Stimulated activated naive CD8-positive, alpha-beta T cell treated with anti-CD3 and anti-CD28 coated beads, Interleukin-15, amount 100 ng/mL, for 72 hours (primary cell): ENCODE measurements around the gene MSMB.
"Not testable (repeated sequence)": the region's sequence is repeated elsewhere in the genome, so short reads cannot be mapped to it uniquely, and the experiment has no call there.

ENCODE experiments used
- ATAC-seq: fragments of 150-1000 bp; cut with Tn5 transposase; 2 replicates; pipeline ENCODE4 v1.10.0; 2021; ENCODE audit warnings: mild to moderate bottlenecking, moderate library complexity
- DNase-seq, 2 donors: peaks; one replicate each; pipeline ENCODE4 v3.0.0; 2021 to 2022
- H3K27ac Mint-ChIP-seq, 2 donors: one replicate each; pipeline ENCODE4 v1.8.0; 2022; ENCODE audit warnings: mild to moderate bottlenecking in 2 of 2, mixed read lengths in 2 of 2, moderate library complexity in 2 of 2
- H3K27me3 Mint-ChIP-seq: one replicate; pipeline ENCODE4 v1.8.0; 2022; ENCODE audit warnings: mixed read lengths
- H3K4me1 Mint-ChIP-seq: one replicate; pipeline ENCODE4 v1.8.0; 2022; ENCODE audit warnings: mild to moderate bottlenecking, mixed read lengths
- H3K4me3 Mint-ChIP-seq, 2 donors: one replicate each; pipeline ENCODE4 v1.8.0; 2022; ENCODE audit warnings: mild to moderate bottlenecking in 2 of 2, mixed read lengths in 2 of 2, moderate library complexity in 1 of 2
- H3K9me3 Mint-ChIP-seq, 2 donors: one replicate each; pipeline ENCODE4 v1.8.0; 2022; ENCODE audit warnings: mixed read lengths in 2 of 2

MSMB gene, protein sequence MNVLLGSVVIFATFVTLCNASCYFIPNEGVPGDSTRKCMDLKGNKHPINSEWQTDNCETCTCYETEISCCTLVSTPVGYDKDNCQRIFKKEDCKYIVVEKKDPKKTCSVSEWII

DNA sequence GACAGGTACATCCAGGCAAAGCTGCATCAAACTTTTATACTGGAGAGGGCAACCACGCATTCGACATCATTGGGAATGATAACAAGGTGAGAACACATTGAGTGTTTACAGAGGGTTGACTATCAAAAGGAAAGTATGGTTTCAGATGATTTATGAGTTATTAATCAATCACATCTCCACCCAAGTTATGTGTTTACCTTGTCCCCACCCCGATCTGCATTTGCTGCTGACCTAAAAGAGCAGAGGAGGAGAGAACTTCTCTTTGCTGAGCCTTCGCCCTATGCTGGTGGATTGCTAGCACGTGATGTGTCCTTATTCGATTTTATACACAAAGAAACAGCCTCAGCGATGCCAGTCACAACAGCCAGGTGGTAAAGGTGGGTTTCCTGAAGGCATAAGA is at the start of gene MSMB:
Gene MSMB (minus strand): TSS at position 9 of the 400 bp plus-strand sequence. CDS start 32 bp downstream, outside the sequence.
- Mint-ChIP-seq H3K27ac (no peak within 1 kb of the TSS), H3K27me3 (no peaks in the 10 kb centered on the region), H3K4me3 (no peak within 1 kb of the TSS), H3K9me3 (no peaks in the 10 kb centered on the region), H3K4me1 (no peaks in the 10 kb centered on the region)
- ATAC-seq: no peak
- no peak for DNase-seq

DNA sequence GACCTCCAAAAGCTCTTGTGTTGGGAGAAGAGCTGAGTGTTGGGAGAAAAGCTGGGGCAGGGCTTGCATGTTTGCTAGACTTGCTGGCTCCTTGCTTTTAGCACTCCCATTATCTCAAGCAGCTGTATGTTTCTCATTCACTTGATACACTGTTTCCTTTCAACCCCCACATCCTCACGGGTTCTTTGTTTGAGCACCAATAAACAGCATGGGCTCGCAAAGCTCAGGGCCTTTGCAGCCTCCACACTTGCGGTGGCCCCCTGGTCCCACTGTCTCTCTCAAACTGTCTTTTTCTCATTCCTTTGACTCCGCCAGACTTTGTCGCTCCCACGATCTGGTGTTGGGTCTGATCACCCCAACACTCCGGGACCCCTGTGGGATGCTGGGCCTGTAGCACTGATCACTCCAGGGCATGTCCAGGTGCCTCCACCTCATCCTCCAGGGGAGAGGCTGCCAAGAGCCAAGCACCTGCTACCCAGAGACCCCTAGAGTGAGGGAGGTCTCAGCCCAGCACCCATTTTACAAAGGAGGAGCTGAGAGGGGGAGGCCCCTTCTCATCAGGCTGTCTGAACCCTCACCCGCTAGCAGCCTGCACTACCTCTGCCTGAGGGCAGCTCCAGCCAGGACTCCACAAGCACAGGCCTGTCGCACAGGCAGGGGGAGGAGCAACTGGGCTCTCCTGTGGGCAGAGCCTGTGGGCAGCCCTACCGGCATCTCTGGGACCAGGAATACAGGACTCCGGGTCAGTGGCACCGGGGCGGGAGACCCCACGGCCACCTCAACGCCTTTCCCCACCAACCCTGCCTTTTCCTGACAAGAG is 49.1 kb upstream of the MSMB start:
- H3K27ac Mint-ChIP-seq: peak overlapping the region; percentile 70 to 92
- ATAC-seq: peak; percentile 16

DNA sequence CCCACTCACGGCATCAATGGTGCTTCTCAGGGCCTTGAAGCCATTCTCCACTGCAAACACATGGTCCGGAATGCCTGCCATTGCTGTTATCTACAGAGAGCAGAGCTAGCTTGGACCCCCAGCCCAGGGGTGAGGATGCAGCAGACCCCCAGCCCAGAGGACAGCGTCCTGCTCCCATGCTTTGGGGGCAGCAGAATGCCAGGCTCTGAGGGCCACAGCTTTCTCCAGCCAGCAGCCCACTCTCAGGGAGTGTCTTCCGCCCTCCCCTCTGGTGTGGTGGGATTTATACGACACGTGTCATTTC is 48.1 kb upstream of the MSMB start:
- Mint-ChIP-seq H3K4me3 (peak overlapping the region in 1 of 2 donors; percentile 21), H3K27me3 (no peaks in the 10 kb centered on the region), H3K4me1 (peaks cover 6% of the 10 kb centered on the region), H3K9me3 (peaks cover 0 to 7% of the 10 kb centered on the region in 2 donors), H3K27ac (peak overlapping the region in 1 of 2 donors; percentile 12)
- ATAC-seq (no peak), DNase-seq (no peak)

More for the DNA sequence above, 49.1 kb upstream of the MSMB start:
- H3K27me3 Mint-ChIP-seq: no peaks in the 10 kb centered on the region
- peak overlapping the region; percentile 62 to 80 for H3K4me3 Mint-ChIP-seq
- peaks cover 6% of the 10 kb centered on the region for H3K4me1 Mint-ChIP-seq
- peak; percentile 20 to 25 for DNase-seq
- H3K9me3 Mint-ChIP-seq: peaks cover 0 to 7% of the 10 kb centered on the region in 2 donors

DNA sequence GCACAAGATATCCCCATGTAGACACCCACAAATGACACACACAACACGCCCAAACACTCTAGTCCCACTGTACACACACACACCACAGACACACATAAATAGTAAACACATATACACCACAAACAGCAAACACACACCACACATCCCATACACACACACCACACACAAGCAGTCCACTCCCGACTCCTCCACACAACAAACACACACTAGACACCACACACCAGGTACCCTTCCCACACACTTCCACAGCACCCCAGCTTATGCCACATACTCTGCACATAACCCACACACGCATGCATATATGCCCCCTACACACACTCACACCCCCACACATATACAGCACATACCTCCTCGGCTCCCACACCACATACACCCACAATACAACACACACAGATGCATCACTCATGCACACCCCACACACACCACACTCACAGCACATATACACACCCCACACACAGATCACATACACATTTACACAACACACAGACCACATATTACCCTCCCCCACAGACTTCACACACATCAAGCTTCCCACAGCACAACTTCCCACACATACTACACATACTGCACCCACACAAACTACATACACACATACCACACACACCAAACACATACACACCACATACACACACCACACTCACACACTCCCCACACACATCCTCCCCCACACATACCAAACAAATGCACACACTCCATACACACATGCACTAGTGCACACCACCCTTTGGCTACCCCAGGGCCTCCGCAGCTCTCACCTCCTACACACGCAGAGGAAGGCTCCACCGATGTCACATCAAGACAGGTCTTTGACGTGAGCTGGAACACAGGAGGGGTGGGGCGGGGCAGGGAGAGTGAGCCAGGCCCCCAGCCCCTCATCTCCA is 47.5 kb upstream of the MSMB start:
- not testable (repeated sequence) for H3K4me3 Mint-ChIP-seq, H3K27me3 Mint-ChIP-seq, H3K4me1 Mint-ChIP-seq, H3K27ac Mint-ChIP-seq, H3K9me3 Mint-ChIP-seq
- peak; percentile 35 to 40 for DNase-seq
- ATAC-seq: peak; percentile 52

DNA sequence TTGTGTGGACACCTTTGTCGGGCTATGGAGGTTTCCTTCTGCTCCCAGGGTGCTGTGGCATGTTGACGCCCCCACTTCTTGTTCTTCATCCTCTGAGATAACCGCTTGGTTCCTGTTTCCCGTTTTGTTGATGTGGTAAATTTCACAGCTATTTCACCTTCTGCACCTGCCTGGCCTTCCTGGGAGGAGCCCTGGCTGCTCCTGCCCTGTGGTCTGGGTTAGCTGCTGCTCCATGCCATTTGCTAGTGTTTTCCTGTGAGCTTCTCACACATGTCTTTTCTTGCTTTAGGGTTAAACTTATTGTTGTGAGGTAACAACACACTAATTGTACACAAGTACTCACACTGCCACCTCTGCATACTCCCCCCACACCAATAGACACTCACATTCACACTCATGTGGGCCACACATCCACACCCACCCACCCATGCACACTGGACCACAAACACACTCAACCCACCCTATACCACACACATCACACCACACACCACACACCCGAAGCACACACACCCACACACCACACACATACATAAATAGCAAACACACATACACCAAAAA is 46.5 kb upstream of the MSMB start:
- Mint-ChIP-seq H3K4me1 (no peaks in the 10 kb centered on the region), H3K4me3 (no peak overlapping the region), H3K27me3 (no peaks in the 10 kb centered on the region), H3K9me3 (no peaks in the 10 kb centered on the region), H3K27ac (peak overlapping the region in 1 of 2 donors; percentile 57)
- ATAC-seq (peak; percentile 33), DNase-seq (peak in 1 of 2 donors; percentile 23)

DNA sequence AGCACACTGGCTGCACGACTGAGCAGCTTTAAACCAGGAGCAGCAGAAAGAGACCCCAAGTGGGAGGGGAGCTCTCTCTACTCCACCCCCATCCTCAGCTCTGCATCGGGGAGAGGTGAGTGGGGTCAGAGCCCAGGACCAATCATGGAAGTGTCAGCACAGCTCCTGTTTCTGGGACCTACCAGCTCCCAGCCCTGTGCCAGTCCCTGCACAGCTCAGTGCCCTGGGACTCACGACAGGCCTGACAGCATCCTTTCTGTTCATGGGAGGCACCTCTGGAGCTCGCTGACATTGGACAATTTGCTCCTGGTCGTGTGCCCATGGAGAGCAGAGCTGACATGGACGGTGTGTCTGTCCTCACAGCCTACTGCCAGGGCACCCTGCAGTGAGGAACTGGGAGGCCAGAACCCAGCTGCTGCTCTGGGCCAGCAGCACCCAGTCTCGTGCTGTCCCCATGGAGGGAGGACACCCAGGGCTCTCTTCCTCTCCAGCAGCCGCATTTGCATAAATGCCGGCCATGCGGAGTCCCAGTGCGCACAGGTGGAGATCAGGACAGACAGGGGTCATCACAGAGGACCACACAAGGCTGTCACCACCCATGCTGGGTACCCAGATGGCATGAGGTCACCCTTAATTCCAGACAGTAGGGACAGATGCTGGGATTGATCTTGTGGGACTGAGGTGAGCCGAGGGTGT is 45.9 kb upstream of the MSMB start:
- DNase-seq: peak in 1 of 2 donors; percentile 29
- H3K27ac Mint-ChIP-seq: peak overlapping the region; percentile 5 to 64
- H3K4me3 Mint-ChIP-seq: peak overlapping the region; percentile 23 to 45

DNA sequence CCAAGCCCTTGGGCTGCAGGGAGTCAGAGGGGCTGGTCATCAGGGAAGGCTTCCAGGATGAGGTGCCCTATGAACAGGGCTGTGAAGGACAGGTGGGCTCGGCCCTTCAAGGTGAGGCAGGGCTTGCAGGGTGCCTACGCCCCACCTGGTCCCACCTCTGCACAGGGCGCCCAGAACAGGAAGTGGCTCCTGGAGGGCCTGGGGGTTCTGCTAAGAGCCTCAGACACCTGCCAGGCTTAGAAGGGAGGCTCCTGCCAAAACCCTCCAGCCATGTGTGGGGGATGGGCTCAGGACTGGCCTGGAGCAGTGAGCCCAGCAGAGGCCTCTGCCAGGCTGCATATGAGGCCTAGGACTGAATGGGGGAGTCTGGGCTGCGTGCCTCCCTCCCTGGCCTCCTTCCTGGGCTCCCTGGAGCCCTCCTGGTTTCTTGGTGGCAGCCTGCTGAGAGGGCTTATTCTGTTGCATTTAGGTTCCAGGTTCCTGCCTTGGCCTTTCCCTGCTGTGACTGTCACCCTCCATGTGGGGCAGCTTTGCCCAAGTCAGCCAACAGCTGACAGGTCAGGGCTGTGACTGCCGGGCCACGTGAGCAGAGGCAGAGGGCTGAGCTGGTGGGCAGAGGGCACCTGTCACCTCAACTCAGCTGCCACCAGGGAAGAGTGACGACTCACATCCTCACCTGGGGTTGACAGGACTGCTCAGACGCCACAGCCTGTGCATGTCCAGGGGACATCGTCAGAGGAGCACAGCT is 45.2 kb upstream of the MSMB start:
- ATAC-seq (peak; percentile 13), DNase-seq (peak in 1 of 2 donors; percentile 37)
- Mint-ChIP-seq H3K9me3 (no peaks in the 10 kb centered on the region), H3K4me3 (peak overlapping the region; percentile 18 to 45), H3K27me3 (no peaks in the 10 kb centered on the region), H3K27ac (peak overlapping the region; percentile 50 to 65), H3K4me1 (no peaks in the 10 kb centered on the region)

More for the DNA sequence above, 45.9 kb upstream of the MSMB start:
- Mint-ChIP-seq H3K4me1 (no peaks in the 10 kb centered on the region), H3K27me3 (no peaks in the 10 kb centered on the region), H3K9me3 (no peaks in the 10 kb centered on the region)
- ATAC-seq: peak; percentile 16

DNA sequence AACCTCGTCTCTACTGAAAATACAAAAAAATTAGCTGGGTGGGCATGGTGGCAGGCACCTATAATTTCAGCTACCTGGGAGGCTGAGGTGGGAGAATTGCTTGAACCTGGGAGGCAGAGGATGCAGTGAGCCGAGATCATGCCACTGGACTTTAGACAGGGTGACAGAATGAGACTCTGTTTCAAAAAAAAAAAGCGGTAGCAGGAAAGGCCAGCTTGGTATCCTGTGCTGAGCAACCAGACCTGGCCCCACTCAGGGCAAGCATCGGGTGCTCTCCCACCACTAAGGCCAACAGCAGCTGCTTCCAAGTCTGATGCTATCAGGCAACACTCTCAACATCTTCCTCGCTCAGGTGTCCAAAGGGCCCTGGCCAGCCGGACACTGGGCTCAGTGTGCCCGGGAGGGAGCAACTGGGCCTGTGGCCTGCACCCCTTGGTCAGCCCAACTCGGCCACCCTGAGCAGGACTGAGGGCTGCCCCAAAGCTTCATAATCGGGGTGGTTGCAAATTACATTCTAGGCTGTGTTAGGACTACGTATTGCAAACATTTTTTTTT is 44.3 kb upstream of the MSMB start:
- Mint-ChIP-seq H3K27ac (no peak overlapping the region), H3K9me3 (no peaks in the 10 kb centered on the region), H3K4me3 (no peak overlapping the region), H3K27me3 (no peaks in the 10 kb centered on the region), H3K4me1 (no peaks in the 10 kb centered on the region)
- ATAC-seq: no peak
- no peak for DNase-seq

DNA sequence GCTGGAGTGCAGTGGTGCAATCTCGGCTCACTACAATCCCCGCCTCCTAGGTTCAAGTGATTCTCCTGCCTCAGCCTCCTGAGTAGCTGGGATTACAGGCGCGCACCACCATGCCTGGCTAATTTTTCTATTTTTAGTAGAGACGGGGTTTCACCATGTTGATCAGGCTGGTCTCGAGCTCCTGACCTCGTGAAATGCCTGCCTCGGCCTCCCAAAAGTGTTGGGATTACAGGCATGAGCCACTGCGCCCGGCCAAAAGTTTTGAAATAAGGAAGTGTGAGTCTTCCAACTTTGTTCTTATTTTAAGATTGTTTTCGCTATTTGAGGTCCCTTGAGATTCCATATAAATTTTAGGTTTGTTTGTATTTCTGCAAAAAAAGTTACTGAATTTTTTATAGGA is 41.3 kb upstream of the MSMB start:
- not testable (repeated sequence) for H3K4me3 Mint-ChIP-seq, H3K9me3 Mint-ChIP-seq, H3K4me1 Mint-ChIP-seq, H3K27ac Mint-ChIP-seq, DNase-seq, ATAC-seq, H3K27me3 Mint-ChIP-seq

DNA sequence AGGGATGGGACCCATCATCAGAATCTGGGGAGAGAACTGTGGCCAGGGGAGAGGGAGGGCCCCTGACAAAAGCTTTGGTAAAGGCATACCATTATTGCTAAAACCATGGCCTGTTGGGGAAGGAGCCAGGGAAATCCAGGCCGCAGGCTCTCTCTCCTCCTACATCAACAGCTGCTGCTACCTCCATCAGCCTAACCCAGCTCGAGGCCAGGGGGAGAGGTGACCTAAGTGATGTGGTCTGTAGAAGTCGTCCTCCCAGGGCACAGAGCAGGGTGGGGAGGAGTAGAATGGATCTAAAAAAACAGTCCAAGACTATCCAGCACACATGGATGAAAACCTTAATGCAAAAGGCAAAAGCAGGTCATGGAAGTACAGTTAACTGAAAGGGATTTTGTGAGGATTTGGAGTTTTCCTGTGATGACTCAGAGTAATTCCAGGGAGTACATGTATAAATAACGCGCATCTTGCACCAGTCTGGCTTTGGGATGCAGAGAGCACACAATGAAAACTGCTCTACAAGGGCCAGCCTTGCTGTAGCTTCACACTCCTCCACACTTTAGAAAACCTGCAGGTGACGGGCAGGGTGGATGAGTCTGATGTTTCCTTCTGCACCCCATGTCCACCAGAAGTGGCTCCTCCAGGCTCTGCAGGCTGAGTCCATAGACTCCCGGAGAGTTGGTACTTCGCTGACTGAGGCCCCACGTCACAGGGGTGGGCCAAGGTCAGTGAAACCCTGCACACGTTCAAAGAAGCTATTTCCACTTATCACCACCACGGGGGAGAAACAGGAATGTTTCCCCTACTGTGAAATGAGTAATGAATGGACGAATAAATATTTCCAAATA is 38.5 kb upstream of the MSMB start:
- ATAC-seq (no peak), DNase-seq (no peak)
- Mint-ChIP-seq H3K4me1 (no peaks in the 10 kb centered on the region), H3K27me3 (no peaks in the 10 kb centered on the region), H3K4me3 (no peak overlapping the region), H3K27ac (no peak overlapping the region), H3K9me3 (peaks cover 0 to 9% of the 10 kb centered on the region in 2 donors)

DNA sequence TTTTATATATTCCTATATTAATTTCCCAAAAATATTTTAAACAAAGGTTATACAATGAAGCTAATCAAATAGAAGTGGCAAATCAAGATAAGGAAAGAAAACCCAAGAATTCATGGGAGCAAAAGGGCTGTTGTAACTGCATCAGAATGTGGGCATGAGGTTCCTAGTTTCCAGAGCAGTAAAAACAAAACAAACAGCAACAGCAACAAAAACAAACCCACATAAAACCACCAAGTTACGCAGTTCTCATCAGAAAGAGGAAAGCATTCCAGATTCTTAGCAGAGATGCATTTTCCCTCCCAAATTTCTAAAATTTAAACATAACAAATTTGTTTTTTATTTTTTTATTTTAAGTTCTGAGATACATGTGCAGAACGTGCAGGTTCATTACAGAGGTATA is 34.8 kb upstream of the MSMB start:
- H3K27ac Mint-ChIP-seq: no peak overlapping the region
- H3K4me1 Mint-ChIP-seq: peaks cover 16% of the 10 kb centered on the region
- DNase-seq (no peak), ATAC-seq (no peak)
- H3K27me3 Mint-ChIP-seq: no peaks in the 10 kb centered on the region
- H3K4me3 Mint-ChIP-seq: no peak overlapping the region
- H3K9me3 Mint-ChIP-seq: peaks cover 0 to 9% of the 10 kb centered on the region in 2 donors

DNA sequence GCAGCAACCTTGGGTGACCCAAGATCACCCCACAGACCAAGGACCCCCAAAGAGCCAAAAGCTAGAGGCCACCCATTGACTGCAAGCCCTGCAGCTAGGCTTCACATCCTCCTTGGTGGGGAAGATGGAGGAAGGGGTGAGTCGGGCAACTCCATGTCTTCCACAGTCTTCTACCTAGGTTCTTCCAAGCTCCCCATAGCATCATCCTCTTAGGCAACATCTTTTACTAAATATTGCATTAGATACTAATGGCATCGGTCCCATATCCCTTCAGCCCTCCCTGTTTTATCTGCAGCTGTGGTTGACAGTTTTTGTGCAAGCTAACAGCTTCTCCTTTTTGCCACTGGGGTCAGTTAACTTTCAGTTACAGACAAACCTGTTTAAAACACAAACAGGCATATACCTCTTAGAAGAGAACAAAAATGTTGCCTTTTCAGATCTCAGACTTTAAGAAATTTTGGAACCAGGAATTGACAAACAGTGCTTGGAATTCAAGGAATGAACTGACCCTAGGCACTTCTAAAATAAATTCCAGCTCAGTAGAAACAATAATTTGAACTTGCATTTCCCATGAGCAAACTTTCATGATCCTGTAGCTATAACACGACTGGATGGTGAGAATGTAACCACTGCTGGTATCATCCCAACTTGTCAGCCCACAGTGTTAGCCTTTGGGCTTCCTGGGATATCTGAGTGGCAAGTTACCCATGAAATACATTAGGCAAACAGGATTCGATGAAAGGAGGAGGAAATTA is 33.9 kb upstream of the MSMB start:
- Mint-ChIP-seq H3K27me3 (no peaks in the 10 kb centered on the region), H3K4me3 (no peak overlapping the region), H3K27ac (no peak overlapping the region), H3K4me1 (peaks cover 16% of the 10 kb centered on the region), H3K9me3 (peaks cover 0 to 9% of the 10 kb centered on the region in 2 donors)
- ATAC-seq: no peak
- DNase-seq: no peak
